ENCODE data around the gene TYW1.
"Not testable (repeated sequence)": the region's sequence is repeated elsewhere in the genome, so short reads cannot be mapped to it uniquely, and the experiment has no call there.

Gene TYW1

GRCh38 chr7:67189801-67190465 lies 193.3 kb downstream of the TYW1 start:
- DNase-seq (ENCODE audit: low read depth, low spot score); H3K36me3 ChIP-seq (ENCODE audit: control insufficient read depth, insufficient read depth, low read length); H3K9me3 ChIP-seq (ENCODE audit: control insufficient read depth, insufficient read depth, low read length); H3K27ac ChIP-seq (ENCODE audit: low read length); H3K4me3 ChIP-seq (ENCODE audit: low read length); H3K4me1 ChIP-seq (ENCODE audit: control insufficient read depth, insufficient read depth, low read length); H3K27me3 ChIP-seq (ENCODE audit: control insufficient read depth, insufficient read depth, low read length): not testable (repeated sequence)
- no CpG with 5 or more reads among the region's 4 CpGs for WGBS (ENCODE audit: insufficient coverage, insufficient read length)

DNA sequence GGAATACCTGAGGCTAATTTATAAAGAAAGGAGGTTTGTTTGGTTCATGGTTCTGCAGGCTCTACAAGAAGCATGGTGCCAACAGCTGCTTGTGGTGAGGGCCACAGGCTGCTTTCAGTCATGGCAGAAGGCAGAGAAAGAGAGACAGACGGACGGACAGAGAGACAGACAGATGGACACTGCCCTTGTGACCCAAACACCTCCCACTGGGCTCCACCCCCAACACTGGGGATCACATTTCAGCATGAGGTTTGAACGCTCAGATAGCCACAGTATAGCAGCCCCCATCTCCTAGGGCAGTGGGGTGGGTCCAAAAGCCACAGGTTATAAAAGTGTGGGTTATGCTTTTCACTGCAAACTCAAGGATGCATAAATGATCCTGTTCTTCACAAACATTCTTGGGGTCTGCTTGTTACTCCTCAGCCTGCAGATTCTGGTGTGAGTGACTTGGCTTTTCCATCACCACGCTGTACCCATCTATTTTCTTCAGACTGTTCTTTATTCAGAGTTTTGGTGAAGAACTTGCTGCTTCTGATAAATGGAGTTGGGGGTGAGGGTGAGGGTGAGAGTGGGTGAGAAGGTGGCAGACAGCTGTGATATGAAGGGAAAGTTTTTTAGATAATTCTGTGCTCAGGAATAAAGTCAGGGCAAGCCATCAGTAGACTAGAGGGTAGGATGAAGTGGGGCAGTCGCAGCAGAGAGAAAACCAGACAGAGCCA lies 194.5 kb downstream of the TYW1 start:
- WGBS (ENCODE audit: insufficient coverage, insufficient read length) = no CpG with 5 or more reads among the region's 5 CpGs
- H3K27ac ChIP-seq (ENCODE audit: low read length); H3K27me3 ChIP-seq (ENCODE audit: control insufficient read depth, insufficient read depth, low read length); H3K4me3 ChIP-seq (ENCODE audit: low read length); DNase-seq (ENCODE audit: low read depth, low spot score); H3K4me1 ChIP-seq (ENCODE audit: control insufficient read depth, insufficient read depth, low read length); H3K9me3 ChIP-seq (ENCODE audit: control insufficient read depth, insufficient read depth, low read length); H3K36me3 ChIP-seq (ENCODE audit: control insufficient read depth, insufficient read depth, low read length): not testable (repeated sequence)

- H3K4me1 ChIP-seq (ENCODE audit: control insufficient read depth, insufficient read depth, low read length) = not testable (repeated sequence)
- WGBS (ENCODE audit: insufficient coverage, insufficient read length) = no CpG with 5 or more reads among the region's 5 CpGs
Observed at GRCh38 chr7:67192123-67192702, 195.6 kb downstream of the TYW1 start.

GRCh38 chr7:67192889-67193613 lies 196.4 kb downstream of the TYW1 start:
- not testable (repeated sequence) for H3K27me3 ChIP-seq (ENCODE audit: control insufficient read depth, insufficient read depth, low read length); H3K36me3 ChIP-seq (ENCODE audit: control insufficient read depth, insufficient read depth, low read length); DNase-seq (ENCODE audit: low read depth, low spot score); H3K27ac ChIP-seq (ENCODE audit: low read length); H3K9me3 ChIP-seq (ENCODE audit: control insufficient read depth, insufficient read depth, low read length); H3K4me1 ChIP-seq (ENCODE audit: control insufficient read depth, insufficient read depth, low read length); H3K4me3 ChIP-seq (ENCODE audit: low read length)
- WGBS (ENCODE audit: insufficient coverage, insufficient read length) = no CpG with 5 or more reads among the region's 11 CpGs

More at GRCh38 chr7:67192123-67192702, 195.6 kb downstream of the TYW1 start:
- H3K9me3 ChIP-seq (ENCODE audit: control insufficient read depth, insufficient read depth, low read length); H3K36me3 ChIP-seq (ENCODE audit: control insufficient read depth, insufficient read depth, low read length); DNase-seq (ENCODE audit: low read depth, low spot score); H3K27ac ChIP-seq (ENCODE audit: low read length); H3K27me3 ChIP-seq (ENCODE audit: control insufficient read depth, insufficient read depth, low read length); H3K4me3 ChIP-seq (ENCODE audit: low read length): not testable (repeated sequence)

DNA sequence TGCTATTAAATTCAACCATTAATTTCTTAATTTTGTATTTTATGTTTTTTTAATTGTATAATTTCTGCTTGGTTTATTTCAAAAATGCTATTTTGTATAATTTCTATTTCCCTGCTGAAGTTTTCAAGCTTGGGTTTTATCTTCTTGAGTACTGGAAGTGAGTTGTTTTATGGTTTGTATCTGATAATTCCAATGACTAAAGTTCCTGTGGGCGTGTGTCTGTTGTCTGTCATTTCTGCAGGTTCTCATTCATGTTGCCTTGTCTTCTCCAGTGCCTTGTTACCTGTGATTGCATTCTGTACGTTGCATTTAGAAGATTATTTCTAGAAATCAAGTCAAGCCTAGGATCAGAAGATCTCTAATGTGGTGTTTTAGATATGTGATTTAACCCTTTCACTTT lies 199.5 kb downstream of the TYW1 start:
- not testable (repeated sequence) for H3K9me3 ChIP-seq (ENCODE audit: control insufficient read depth, insufficient read depth, low read length); H3K4me3 ChIP-seq (ENCODE audit: low read length); H3K36me3 ChIP-seq (ENCODE audit: control insufficient read depth, insufficient read depth, low read length); H3K27ac ChIP-seq (ENCODE audit: low read length); DNase-seq (ENCODE audit: low read depth, low spot score); H3K4me1 ChIP-seq (ENCODE audit: control insufficient read depth, insufficient read depth, low read length); H3K27me3 ChIP-seq (ENCODE audit: control insufficient read depth, insufficient read depth, low read length)
- WGBS (ENCODE audit: insufficient coverage, insufficient read length) = no CpG with 5 or more reads among the region's 2 CpGs

DNA sequence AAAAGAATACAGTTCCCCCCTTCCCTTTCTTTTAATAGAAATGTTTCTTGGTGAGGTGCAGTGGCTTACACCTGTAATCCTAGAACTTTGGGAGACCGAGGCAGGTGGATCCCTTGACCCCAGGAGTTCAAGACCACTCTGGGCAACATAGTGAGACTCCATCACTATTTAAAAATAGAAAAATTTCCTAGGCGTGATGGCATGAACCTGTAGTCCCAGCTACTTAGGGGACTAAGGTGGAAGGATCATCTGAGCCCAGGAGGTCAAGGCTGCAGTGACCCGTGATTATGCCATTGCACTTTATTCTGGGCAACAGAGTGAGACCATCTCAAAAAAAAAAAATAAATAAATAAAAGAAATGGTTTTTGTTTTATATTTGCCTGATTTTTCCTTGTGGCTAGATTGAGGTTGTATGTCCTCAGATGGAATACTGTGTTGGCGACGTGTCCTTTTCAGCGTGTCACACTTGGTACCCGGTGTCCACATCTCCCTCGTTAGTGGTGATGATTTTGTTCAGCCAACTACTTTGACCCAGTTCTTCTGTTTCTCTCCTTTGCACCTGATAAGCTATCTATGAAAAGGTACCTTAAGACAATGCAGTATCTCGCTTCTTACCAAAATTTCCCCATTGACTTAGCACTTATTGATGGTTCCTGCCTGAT lies 202.4 kb downstream of the TYW1 start:
- not testable (repeated sequence) for H3K27me3 ChIP-seq (ENCODE audit: control insufficient read depth, insufficient read depth, low read length); H3K4me3 ChIP-seq (ENCODE audit: low read length); H3K4me1 ChIP-seq (ENCODE audit: control insufficient read depth, insufficient read depth, low read length); H3K36me3 ChIP-seq (ENCODE audit: control insufficient read depth, insufficient read depth, low read length); H3K27ac ChIP-seq (ENCODE audit: low read length); H3K9me3 ChIP-seq (ENCODE audit: control insufficient read depth, insufficient read depth, low read length); DNase-seq (ENCODE audit: low read depth, low spot score)
- no CpG with 5 or more reads among the region's 9 CpGs for WGBS (ENCODE audit: insufficient coverage, insufficient read length)

- not testable (repeated sequence) for DNase-seq (ENCODE audit: low read depth, low spot score); H3K27ac ChIP-seq (ENCODE audit: low read length); H3K4me1 ChIP-seq (ENCODE audit: control insufficient read depth, insufficient read depth, low read length); H3K27me3 ChIP-seq (ENCODE audit: control insufficient read depth, insufficient read depth, low read length); H3K4me3 ChIP-seq (ENCODE audit: low read length); H3K36me3 ChIP-seq (ENCODE audit: control insufficient read depth, insufficient read depth, low read length); H3K9me3 ChIP-seq (ENCODE audit: control insufficient read depth, insufficient read depth, low read length)
- WGBS (ENCODE audit: insufficient coverage, insufficient read length) = no CpG with 5 or more reads among the region's 2 CpGs
Observed at GRCh38 chr7:67205772-67206171, 209.1 kb downstream of the TYW1 start.

- Histone ChIP-seq H3K4me3 (ENCODE audit: low read length) (no peak overlapping the region), H3K27me3 (ENCODE audit: control insufficient read depth, insufficient read depth, low read length) (no peaks in the 10 kb centered on the region), H3K36me3 (ENCODE audit: control insufficient read depth, insufficient read depth, low read length) (no peaks in the 10 kb centered on the region), H3K4me1 (ENCODE audit: control insufficient read depth, insufficient read depth, low read length) (no peaks in the 10 kb centered on the region), H3K27ac (ENCODE audit: low read length) (no peak overlapping the region), H3K9me3 (ENCODE audit: control insufficient read depth, insufficient read depth, low read length) (no peaks in the 10 kb centered on the region)
- DNase-seq (ENCODE audit: low read depth, low spot score) = no peak
- WGBS (ENCODE audit: insufficient coverage, insufficient read length) = no CpG with 5 or more reads among the region's 5 CpGs
Observed at GRCh38 chr7:67206452-67206851, 209.8 kb downstream of the TYW1 start.

- not testable (repeated sequence) for H3K27ac ChIP-seq (ENCODE audit: low read length); H3K4me3 ChIP-seq (ENCODE audit: low read length); H3K4me1 ChIP-seq (ENCODE audit: control insufficient read depth, insufficient read depth, low read length); DNase-seq (ENCODE audit: low read depth, low spot score); H3K9me3 ChIP-seq (ENCODE audit: control insufficient read depth, insufficient read depth, low read length); H3K27me3 ChIP-seq (ENCODE audit: control insufficient read depth, insufficient read depth, low read length); H3K36me3 ChIP-seq (ENCODE audit: control insufficient read depth, insufficient read depth, low read length)
- WGBS (ENCODE audit: insufficient coverage, insufficient read length) = no CpG with 5 or more reads among the region's 4 CpGs
Observed at GRCh38 chr7:67208656-67209055, 212.0 kb downstream of the TYW1 start.

DNA sequence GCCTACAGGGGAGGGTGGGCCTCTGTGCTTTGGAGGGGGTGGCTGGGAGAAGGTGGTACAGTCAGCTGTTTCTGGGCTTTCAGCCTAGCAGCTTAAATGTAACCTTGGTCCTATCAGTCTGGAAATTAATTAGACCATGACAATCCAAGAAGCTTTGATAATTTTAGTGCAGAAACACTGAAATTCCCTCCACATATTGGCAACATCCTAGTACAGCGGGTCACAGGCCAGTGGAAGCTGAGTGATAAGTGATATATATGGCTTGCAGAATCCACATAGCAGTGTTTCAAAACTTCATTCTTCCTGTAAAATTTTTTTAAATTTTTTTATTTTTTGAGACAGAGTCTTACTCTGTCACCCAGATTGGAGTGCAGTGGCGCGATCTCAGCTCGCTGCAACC lies 212.6 kb downstream of the TYW1 start:
- Histone ChIP-seq H3K9me3 (ENCODE audit: control insufficient read depth, insufficient read depth, low read length) (no peaks in the 10 kb centered on the region), H3K4me3 (ENCODE audit: low read length) (no peak overlapping the region), H3K4me1 (ENCODE audit: control insufficient read depth, insufficient read depth, low read length) (no peaks in the 10 kb centered on the region), H3K27me3 (ENCODE audit: control insufficient read depth, insufficient read depth, low read length) (no peaks in the 10 kb centered on the region), H3K27ac (ENCODE audit: low read length) (no peak overlapping the region), H3K36me3 (ENCODE audit: control insufficient read depth, insufficient read depth, low read length) (no peaks in the 10 kb centered on the region)
- WGBS (ENCODE audit: insufficient coverage, insufficient read length) = no CpG with 5 or more reads among the region's 4 CpGs
- DNase-seq (ENCODE audit: low read depth, low spot score) = no peak
